OCI-LY1 (cell line): ENCODE results near the gene AP3B2.

Experiments
- H2AFZ ChIP-seq: fragments of 200-600 bp; sonication (generic), shearing (Covaris generic); 2 replicates; pipeline ENCODE4 v1.6.0; 2014; ENCODE audit warnings: antibody characterized with exemption, mild to moderate bottlenecking, low read length
- H3F3A ChIP-seq: fragments of 200-600 bp; sonication (generic), shearing (Covaris generic); 2 replicates; pipeline ENCODE4 v1.6.0; 2014; ENCODE audit warnings: mild to moderate bottlenecking, antibody characterized with exemption, low read length, moderate library complexity; ENCODE audit not compliant: insufficient read depth
- H3K27ac ChIP-seq: fragments of 200-600 bp; sonication (generic); 2 replicates; pipeline ENCODE4 v1.5.1; 2014; ENCODE audit warnings: low read length, mixed run types, mild to moderate bottlenecking, low read depth; ENCODE audit not compliant: poor library complexity, severe bottlenecking
- H3K27me3 ChIP-seq: fragments of 200-600 bp; sonication (generic); 2 replicates; pipeline ENCODE4 v1.6.0; 2014; ENCODE audit warnings: antibody characterized with exemption, mild to moderate bottlenecking, low read length, moderate library complexity; ENCODE audit not compliant: insufficient read depth
- H3K36me3 ChIP-seq: fragments of 200-600 bp; sonication (generic); 2 replicates; pipeline ENCODE4 v1.6.1; 2014; ENCODE audit warnings: mild to moderate bottlenecking, antibody characterized with exemption, low read length, moderate library complexity, mixed read lengths; ENCODE audit not compliant: insufficient read depth
- H3K4me1 ChIP-seq: fragments of 200-600 bp; sonication (generic); 2 replicates; pipeline ENCODE4 v1.5.1; 2014; ENCODE audit warnings: mild to moderate bottlenecking, low read length, moderate library complexity; ENCODE audit not compliant: insufficient read depth, severe bottlenecking
- H3K4me2 ChIP-seq: fragments of 200-600 bp; sonication (generic), shearing (Covaris generic); 2 replicates; pipeline ENCODE4 v1.6.1; 2014; ENCODE audit warnings: low read length
- H3K4me3 ChIP-seq: fragments of 200-600 bp; sonication (generic); 2 replicates; pipeline ENCODE4 v1.5.1; 2014; ENCODE audit warnings: low read length, low read depth, mild to moderate bottlenecking, mixed read lengths; ENCODE audit not compliant: poor library complexity, severe bottlenecking
- H3K79me2 ChIP-seq: fragments of 200-600 bp; shearing (Covaris generic); 2 replicates; pipeline ENCODE4 v1.6.1; 2016; ENCODE audit warnings: mixed run types, low read length, mixed read lengths; ENCODE audit not compliant: insufficient read depth
- H3K9ac ChIP-seq: fragments of 200-600 bp; sonication (generic), shearing (Covaris generic); 2 replicates; pipeline ENCODE4 v1.6.1; 2014; ENCODE audit warnings: mild to moderate bottlenecking, low read length, mixed read lengths
- H3K9me2 ChIP-seq: fragments of 200-600 bp; sonication (generic), shearing (Covaris generic); 2 replicates; pipeline ENCODE4 v1.6.1; 2014; ENCODE audit warnings: low read depth, mild to moderate bottlenecking, low read length, mixed read lengths
- H3K9me3 ChIP-seq: fragments of 200-600 bp; shearing (Covaris generic); 2 replicates; pipeline ENCODE4 v1.6.1; 2014; ENCODE audit warnings: low read length, mixed read lengths
- H4K20me1 ChIP-seq: fragments of 200-600 bp; sonication (generic), shearing (Covaris generic); 2 replicates; pipeline ENCODE4 v1.6.0; 2016; ENCODE audit warnings: mild to moderate bottlenecking, low read length; ENCODE audit not compliant: insufficient read depth
- CTCF ChIP-seq: fragments of 200-600 bp; sonication (generic), shearing (Covaris generic); IDR thresholded peaks from 2 replicates; pipeline ENCODE4 v1.5.1; 2017; ENCODE audit warnings: mild to moderate bottlenecking, antibody characterized with exemption, low read length, moderate library complexity, mixed read lengths
- EZH2 ChIP-seq: fragments of 200-600 bp; sonication (generic), shearing (Covaris generic); IDR thresholded peaks from 2 replicates; pipeline ENCODE4 v1.8.0; 2017; ENCODE audit warnings: borderline replicate concordance, mixed run types, mild to moderate bottlenecking, antibody characterized with exemption, low read length, moderate library complexity, mixed read lengths

Gene AP3B2

GRCh38 chr15:82625136-82625535, 84.5 kb downstream of the AP3B2 start:
- Histone ChIP-seq H3K9ac (no peak overlapping the region), H2AFZ (no peak overlapping the region), H3K4me2 (no peak overlapping the region), H3K27ac (no peak overlapping the region), H3K9me3 (no peaks in the 10 kb centered on the region), H3K36me3 (no peaks in the 10 kb centered on the region), H3K27me3 (no peaks in the 10 kb centered on the region), H3F3A (no peaks in the 10 kb centered on the region), H3K4me3 (no peak overlapping the region), H3K9me2 (no peaks in the 10 kb centered on the region), H4K20me1 (no peaks in the 10 kb centered on the region), H3K4me1 (no peaks in the 10 kb centered on the region), H3K79me2 (no peaks in the 10 kb centered on the region)
- TF ChIP-seq CTCF (no peak), EZH2 (no peak)

- H3K4me3 ChIP-seq = no peak overlapping the region
- no peaks in the 10 kb centered on the region for H3F3A ChIP-seq
- H4K20me1 ChIP-seq = no peaks in the 10 kb centered on the region
- H3K9me2 ChIP-seq = no peaks in the 10 kb centered on the region
- no peaks in the 10 kb centered on the region for H3K36me3 ChIP-seq
- H3K27ac ChIP-seq = no peak overlapping the region
- no peak for TF ChIP-seq EZH2
- TF ChIP-seq CTCF = no peak
- no peak overlapping the region for H3K9ac ChIP-seq
- no peak overlapping the region for H3K4me2 ChIP-seq
- no peaks in the 10 kb centered on the region for H3K27me3 ChIP-seq
- H2AFZ ChIP-seq = no peak overlapping the region
- H3K9me3 ChIP-seq = no peaks in the 10 kb centered on the region
- no peaks in the 10 kb centered on the region for H3K79me2 ChIP-seq
- no peaks in the 10 kb centered on the region for H3K4me1 ChIP-seq
Measured at GRCh38 chr15:82624438-82624837, 85.2 kb downstream of the AP3B2 start.

GRCh38 chr15:82624008-82624407, 85.7 kb downstream of the AP3B2 start:
- no peaks in the 10 kb centered on the region for H3K9me3 ChIP-seq
- H3K27me3 ChIP-seq = no peaks in the 10 kb centered on the region
- H3K4me1 ChIP-seq = no peaks in the 10 kb centered on the region
- H4K20me1 ChIP-seq = no peaks in the 10 kb centered on the region
- H3K36me3 ChIP-seq = no peaks in the 10 kb centered on the region
- no peak overlapping the region for H3K9ac ChIP-seq
- no peaks in the 10 kb centered on the region for H3K9me2 ChIP-seq
- no peak overlapping the region for H3K27ac ChIP-seq
- no peaks in the 10 kb centered on the region for H3F3A ChIP-seq
- H2AFZ ChIP-seq = no peak overlapping the region
- TF ChIP-seq CTCF (no peak), EZH2 (no peak)
- H3K4me2 ChIP-seq = no peak overlapping the region
- no peak overlapping the region for H3K4me3 ChIP-seq
- H3K79me2 ChIP-seq = no peaks in the 10 kb centered on the region
